NCI-H146 (cell line): ENCODE results near the gene TENM4.

ENCODE experiments used
- DNase-seq: peaks from one replicate; lab custom pipeline; 2025; lab: John Stamatoyannopoulos, UW

TENM4 gene

DNA sequence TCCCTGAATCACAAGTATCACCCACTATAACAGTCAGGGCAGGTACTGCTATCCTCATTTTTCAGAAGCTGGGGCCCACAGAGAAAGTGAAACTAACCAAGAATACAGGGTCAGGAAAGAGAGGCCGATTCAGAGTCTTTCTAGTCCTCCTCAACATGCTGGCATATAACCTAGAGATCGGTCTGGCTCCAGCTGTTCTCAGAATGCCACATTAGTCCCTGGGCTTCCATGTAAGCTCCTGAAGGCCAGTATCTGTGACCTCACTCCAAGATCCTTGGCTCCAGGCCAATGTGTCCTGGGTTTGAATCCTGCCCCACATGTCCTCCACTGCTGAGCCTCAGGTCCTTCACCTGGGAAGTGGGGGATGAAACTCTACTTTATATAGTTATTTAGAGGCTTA lies 50.4 kb downstream of the TENM4 start:
- DNase-seq, result no peak

GRCh38 chr11:79388201-79388600 lies 52.6 kb downstream of the TENM4 start:
- no peak for DNase-seq

- no peak for DNase-seq
Observed at GRCh38 chr11:79383874-79384273, 57.0 kb downstream of the TENM4 start.

- no peak for DNase-seq
Observed at GRCh38 chr11:79382301-79383050, 58.4 kb downstream of the TENM4 start.

GRCh38 chr11:79381036-79381435 lies 59.8 kb downstream of the TENM4 start:
- DNase-seq, result no peak

DNA sequence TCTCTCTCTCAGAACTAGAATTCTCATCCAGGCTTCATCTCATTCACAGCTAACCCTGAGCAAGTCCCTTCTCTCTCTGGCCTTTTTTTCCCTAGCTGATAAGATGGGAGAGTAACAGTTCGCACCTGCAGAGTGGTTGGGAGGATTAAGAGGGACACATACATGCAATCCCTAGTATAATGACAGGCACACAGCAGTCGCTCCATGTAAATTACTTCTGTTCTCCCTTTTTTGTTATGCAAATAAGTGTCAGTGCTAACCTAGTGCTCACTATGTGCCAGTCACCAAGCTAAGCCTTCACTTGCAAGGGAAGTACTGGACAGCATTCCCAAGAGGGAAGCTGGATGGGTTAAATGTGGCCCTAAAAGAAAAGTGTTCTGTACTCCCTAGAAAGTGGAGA lies 63.4 kb downstream of the TENM4 start:
- no peak for DNase-seq

GRCh38 chr11:79375818-79376550 lies 64.8 kb downstream of the TENM4 start:
- DNase-seq, result no peak

DNA sequence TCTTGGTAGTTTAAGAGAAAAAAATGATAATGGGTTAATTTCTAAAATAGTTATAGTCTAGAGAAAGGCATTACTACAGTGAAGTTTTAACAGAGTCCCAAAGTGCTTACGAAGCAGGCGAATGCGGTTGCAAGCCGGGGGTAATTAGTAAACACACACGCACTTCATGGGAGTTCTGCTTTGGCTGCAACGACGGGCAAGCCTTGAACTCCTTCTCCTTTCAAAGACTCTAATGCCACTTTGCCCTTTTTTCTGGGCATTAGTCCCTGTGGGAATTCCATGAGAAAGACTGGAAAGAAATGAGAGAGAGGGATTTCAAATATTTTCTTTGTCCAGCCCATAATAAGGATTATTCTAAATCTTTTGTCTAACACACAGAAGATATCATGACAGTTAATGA lies 66.1 kb downstream of the TENM4 start:
- DNase-seq, result no peak

DNA sequence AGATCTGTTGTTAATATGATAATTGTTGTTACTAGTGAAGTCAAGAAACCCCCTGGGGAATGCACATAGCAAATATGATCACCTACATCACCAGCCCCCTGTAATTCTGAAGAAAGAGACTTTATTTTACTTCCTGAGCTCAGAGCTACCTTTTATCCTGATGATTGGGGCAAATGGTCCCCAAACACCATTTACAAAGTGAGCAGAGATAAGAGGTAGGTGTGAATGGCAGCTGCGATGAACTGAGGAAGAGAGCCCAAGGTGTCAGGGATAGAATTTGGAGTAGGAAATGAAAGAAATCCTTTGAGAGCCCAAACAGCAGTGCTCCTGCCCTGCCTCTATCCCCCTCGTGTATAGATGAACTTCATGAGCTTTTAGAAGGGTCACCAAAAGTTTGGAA lies 69.1 kb downstream of the TENM4 start:
- no peak for DNase-seq

DNA sequence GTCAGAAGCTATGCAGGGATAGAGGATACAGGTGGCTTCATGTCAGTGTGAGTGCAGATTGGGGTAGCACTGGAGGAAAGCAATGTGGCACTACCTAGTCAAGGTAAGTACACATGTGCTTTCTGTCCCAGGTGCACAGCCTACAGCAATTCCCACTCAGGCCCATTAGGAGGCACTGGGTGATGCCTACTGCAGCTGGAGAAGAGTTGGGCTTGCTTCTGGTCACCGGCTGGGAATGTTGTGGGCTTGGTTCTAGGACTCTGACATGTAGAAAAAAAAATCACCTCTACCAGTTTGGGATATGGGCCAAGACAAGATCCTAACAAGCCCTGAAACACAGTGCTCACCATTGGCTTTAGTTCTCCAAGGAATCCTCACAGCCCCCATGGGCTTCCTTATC lies 69.7 kb downstream of the TENM4 start:
- no peak for DNase-seq

GRCh38 chr11:79369055-79369454 lies 71.8 kb downstream of the TENM4 start:
- no peak for DNase-seq

GRCh38 chr11:79367844-79368243 lies 73.0 kb downstream of the TENM4 start:
- no peak for DNase-seq

- DNase-seq, result no peak
Observed at GRCh38 chr11:79366218-79366617, 74.6 kb downstream of the TENM4 start.

DNA sequence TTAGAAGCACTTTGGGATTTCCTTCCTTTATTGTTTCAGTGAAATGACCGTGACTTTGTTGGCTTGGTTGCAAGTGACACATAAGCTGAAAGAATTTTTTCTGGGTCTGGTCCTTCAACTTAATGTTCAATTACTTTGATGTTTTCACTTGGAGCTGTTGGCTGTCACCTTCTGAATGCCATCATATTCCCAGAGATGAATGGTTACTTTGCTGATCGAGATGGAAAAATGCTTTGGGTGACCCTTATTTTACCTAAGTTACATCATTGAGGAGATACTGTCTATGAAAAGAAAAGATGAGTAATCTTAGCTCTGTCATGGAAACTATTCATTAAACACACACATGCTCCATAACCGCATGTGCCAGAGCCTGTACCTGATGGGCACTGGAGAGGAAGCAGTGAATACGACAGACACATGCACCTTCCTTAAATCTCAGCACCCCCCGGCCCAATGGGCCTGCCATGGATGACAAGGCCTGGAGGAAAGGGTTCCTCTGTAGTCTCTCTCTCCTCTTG lies 76.9 kb downstream of the TENM4 start:
- DNase-seq, result no peak

- no peak for DNase-seq
Observed at GRCh38 chr11:79363256-79363655, 77.6 kb downstream of the TENM4 start.

DNA sequence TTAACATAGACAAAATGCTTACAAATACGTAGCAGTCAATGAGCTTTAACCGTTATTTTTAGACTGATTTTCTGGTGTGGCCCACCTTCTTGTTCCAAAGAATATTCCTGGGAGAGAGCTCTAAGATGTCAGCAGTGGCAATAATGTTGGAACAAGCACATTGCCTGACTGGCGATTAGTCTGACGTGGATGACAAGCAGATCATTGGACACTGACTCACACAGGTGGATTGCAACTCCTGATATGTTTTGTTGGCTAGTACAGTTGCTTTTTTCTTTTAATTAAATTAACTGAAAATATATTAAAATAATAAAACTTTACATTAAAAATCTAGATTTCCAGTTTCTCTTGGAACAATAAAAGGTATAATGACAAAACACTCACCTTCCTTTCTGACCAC lies 78.0 kb downstream of the TENM4 start:
- DNase-seq, result no peak

DNA sequence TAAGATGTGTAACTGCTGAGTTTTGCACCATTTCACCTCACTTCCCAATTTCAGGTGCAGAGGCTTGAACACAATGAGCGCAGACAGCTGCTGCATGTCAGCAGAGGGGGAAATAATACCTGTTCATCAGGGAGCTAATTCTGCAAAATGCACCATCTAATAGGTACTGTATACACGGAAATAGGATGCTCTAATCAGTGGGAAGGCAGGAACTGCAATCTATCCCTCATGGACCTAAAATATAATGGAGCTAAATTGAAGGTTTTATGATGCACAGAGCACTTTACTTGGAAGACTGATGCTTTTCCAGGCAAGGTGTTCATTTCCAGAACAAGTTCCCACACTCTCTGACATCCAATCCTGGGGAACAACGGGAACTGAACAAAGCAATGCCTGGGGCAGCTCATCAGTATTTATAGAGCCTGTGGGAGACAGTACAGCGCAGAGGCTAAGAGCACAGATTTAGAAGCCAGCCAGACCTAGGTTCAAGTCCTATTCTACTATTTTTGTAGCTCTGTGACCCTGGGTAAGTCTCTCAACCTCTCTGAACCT lies 78.5 kb downstream of the TENM4 start:
- no peak for DNase-seq

- DNase-seq, result no peak
Observed at GRCh38 chr11:79358258-79358657, 82.6 kb downstream of the TENM4 start.

DNA sequence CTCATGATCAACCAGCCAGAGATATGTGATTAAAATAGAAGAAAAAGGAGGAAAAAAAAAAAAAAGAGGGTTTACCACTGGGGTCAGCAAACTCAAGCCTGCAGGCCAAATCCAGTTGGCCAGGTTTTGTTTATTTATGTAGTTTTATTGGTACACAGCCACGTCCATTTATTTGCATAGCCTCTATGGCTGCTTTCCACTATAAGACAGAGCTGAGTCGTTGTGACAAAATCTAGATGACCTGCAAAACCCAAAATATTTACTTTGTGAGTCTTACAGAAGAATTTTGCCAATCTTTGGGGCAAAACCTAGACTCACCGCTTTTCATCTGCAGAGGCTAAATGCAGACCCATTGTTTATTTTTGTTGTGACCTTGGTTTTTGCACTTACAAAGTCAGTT lies 87.1 kb downstream of the TENM4 start:
- no peak for DNase-seq

DNA sequence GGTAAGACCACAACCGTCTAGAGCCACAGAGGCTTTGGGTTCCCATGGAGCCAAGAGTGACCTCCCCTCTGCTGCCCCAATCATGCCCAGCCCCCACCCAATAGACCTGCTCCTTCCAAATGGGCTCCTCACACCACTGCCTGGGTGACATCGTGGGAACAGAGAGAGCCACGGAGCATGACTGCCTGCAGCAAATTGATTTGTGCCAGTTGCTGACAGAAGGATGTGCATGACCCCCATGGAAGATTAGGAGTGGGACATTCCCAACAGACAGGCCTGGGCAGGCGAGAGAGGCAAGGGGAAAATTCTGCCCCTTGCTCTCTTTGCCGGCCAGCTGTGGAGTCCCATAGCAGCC lies 88.5 kb downstream of the TENM4 start:
- no peak for DNase-seq

DNA sequence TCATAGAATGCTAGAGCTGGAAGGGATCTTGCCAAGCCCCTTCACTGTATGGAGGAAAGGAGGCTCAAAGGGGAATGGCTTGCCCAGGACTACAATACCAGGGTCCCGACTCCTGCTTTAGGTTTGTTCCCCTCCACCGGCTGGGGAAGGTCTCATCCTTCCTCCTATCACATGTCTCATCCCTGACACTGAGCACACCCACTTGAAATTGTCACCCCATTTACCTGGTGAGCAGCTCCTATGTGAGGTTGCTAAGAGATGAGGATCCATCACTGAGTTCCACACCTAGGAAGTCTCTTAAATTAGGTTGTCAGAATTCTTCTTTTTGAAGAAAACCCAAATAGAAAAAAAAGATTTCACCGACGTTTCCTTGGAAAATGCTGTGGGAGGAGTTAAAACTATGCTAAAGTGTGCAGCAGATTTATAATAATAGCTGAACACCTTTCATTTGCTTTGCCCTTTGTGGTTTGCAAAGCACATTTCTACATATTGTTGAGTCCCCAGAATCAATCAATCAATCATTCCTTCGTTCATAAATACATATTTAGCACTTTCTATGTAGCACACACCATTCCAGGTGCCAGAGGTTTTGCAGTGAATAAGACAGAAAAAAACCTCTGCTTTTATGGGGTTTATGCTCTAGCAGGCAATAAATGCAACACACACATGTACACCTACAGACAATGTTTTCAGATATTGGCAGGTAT lies 91.7 kb downstream of the TENM4 start:
- no peak for DNase-seq

- DNase-seq, result no peak
Observed at GRCh38 chr11:79346021-79346420, 94.8 kb downstream of the TENM4 start.
